RWPE1 (cell line): Measurements from ENCODE around the gene GRIN3A.

ENCODE experiments used
- CTCF ChIA-PET: fragments of 350-600 bp; sonication (Branson Sonifier 250); formaldehyde crosslinking; extraction: SDS; loops from one replicate; lab custom pipeline; 2021; lab: Yijun Ruan, JAX
- POLR2A ChIA-PET: fragments of 400-600 bp; formaldehyde crosslinking; extraction: SDS; loops from one replicate; lab custom pipeline; 2020; ENCODE audit warnings: antibody characterized with exemption; ENCODE audit not compliant: low non-redundant PET; lab: Yijun Ruan, JAX
- DNase-seq: peaks from one replicate; pipeline ENCODE4 v3.0.0; 2012; ENCODE audit warnings: low spot score
- H3K27ac ChIP-seq: fragments of 450-650 bp; 2 replicates; pipeline ENCODE4 v1.5.1; 2017
- CTCF ChIP-seq: fragments of 450-650 bp; conservative IDR thresholded peaks from 2 replicates; pipeline ENCODE4 v1.5.1; 2017; ENCODE audit warnings: low read depth, mild to moderate bottlenecking

Gene GRIN3A

GRCh38 chr9:101582553-101582952, 155.9 kb downstream of the GRIN3A start:
- peak; percentile 47 for DNase-seq
- ChIA-PET CTCF (no interaction called here), POLR2A (no interaction called here)
- H3K27ac ChIP-seq: no peak overlapping the region
- no peak for TF ChIP-seq CTCF

- ChIA-PET CTCF (no interaction called here), POLR2A (no interaction called here)
- no peak for TF ChIP-seq CTCF
- no peak overlapping the region for H3K27ac ChIP-seq
- DNase-seq: no peak
Observed at GRCh38 chr9:101579711-101580545, 158.5 kb downstream of the GRIN3A start.

- CTCF ChIA-PET: no interaction called here
- DNase-seq: no peak
- TF ChIP-seq CTCF: no peak
Observed at GRCh38 chr9:101578378-101578777, 160.1 kb downstream of the GRIN3A start.

GRCh38 chr9:101574731-101575333, 163.6 kb downstream of the GRIN3A start:
- no peak for TF ChIP-seq CTCF
- no peak for DNase-seq
- CTCF ChIA-PET: no interaction called here
- H3K27ac ChIP-seq: no peak overlapping the region
- POLR2A ChIA-PET: no interaction called here

More at GRCh38 chr9:101578378-101578777, 160.1 kb downstream of the GRIN3A start:
- H3K27ac ChIP-seq: no peak overlapping the region
- POLR2A ChIA-PET: no interaction called here

GRCh38 chr9:101572316-101572715, 166.1 kb downstream of the GRIN3A start:
- no peak for TF ChIP-seq CTCF
- no peak for DNase-seq
- H3K27ac ChIP-seq: no peak overlapping the region
- POLR2A ChIA-PET: no interaction called here
- CTCF ChIA-PET: interaction anchor here (0.7 kb wide), 1 partner anchor 37 kb away, joined by 3 read pairs; no protein-coding TSS in a partner anchor

- no peak overlapping the region for H3K27ac ChIP-seq
- TF ChIP-seq CTCF: no peak
- DNase-seq: no peak
- POLR2A ChIA-PET: no interaction called here
- CTCF ChIA-PET: no interaction called here
Observed at GRCh38 chr9:101571114-101571513, 167.3 kb downstream of the GRIN3A start.
